ENCODE data around the gene C12orf42.

GRCh38 chr12:103499571-103499970, 3.8 kb upstream of the C12orf42 start:
- TF ChIP-seq CTCF (IDR thresholded peaks at IDR 0.05) (no peak), POLR2A (IDR thresholded peaks at IDR 0.05) (no peak)

Measured in prostate gland (tissue), 2 donors.